ENCODE data around the gene GPR4. TPM values are rescaled to one million over a fixed set of nuclear protein-coding genes. Genes with fewer than 3 reads are reported as not detected.

Gene GPR4
- total and polyA plus RNA-seq, 2 of the 4 experiments (the other 2 are of a cell fraction) = 0.02 TPM; not detected in 1

DNA sequence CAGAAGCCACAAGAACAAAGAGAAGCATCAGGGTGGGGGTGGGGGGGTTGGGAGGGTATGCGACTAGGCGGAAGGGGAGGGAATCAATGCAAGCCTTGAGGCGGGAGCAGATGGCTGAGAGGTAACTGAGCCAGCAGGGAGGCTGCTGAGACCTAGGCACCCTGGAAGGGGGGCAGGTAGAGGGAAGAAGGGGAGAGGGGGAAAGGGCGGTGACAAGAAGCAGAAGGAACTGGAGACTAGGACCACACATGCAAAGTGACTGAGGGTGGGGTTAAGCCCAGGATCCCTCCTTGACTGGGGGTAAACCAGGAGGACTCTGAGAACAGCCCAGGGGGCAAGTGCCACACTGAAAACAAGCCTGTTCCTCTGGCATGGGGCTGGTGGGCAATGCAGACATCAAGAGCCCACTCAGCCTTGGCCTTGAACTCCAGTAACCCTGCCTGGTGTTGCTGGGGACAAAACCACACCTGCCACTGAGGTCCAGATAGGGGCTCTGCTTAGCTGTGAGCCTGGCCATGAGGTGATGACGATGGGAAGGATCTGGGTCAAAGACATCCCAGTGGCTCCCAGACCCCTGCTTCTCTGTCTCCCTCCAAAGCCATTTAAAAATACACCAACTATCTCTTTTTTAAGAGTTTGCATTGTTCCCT, 37.8 kb downstream of the GPR4 start:
- 43% methylated on average over 5 of the region's 5 CpGs; no CpG with 5 or more reads in 1 of the 2 experiments for WGBS, 2 experiments (ENCODE audit: extremely low coverage in 2 of 2, insufficient read length in 1 of 2)

More for the DNA sequence above, 37.8 kb downstream of the GPR4 start:
- DNase-seq (no peak), ATAC-seq (ENCODE audit: low read depth) (no peak)
- H3K4me3 ChIP-seq (ENCODE audit: insufficient read depth, low read depth, low read length) = no peak overlapping the region
- POLR2A ChIA-PET (ENCODE audit: unreplicated experiment) = no interaction called here
- no peaks in the 10 kb centered on the region for H3K27me3 ChIP-seq (ENCODE audit: control insufficient read depth, insufficient read depth, low read length)
- peaks cover 16 to 34% of the 10 kb centered on the region in 2 experiments; a peak in 3 of 4 replicates for H3K79me1 ChIP-seq (ENCODE audit: low read depth in 1 of 2, low read length in 2 of 2)
- H3K56ac ChIP-seq (ENCODE audit: extremely low read depth, insufficient read depth, low read length) = no peak overlapping the region
- peak overlapping the region; percentile 50 for H2AK9ac ChIP-seq (replicated peaks; ENCODE audit: low read depth, low read length, poor library complexity)
- H2AK5ac ChIP-seq (ENCODE audit: low read depth, low read length) = no peak overlapping the region
- H2BK15ac ChIP-seq (ENCODE audit: low read depth, low read length) = no peak overlapping the region
- dilution Hi-C loops (cut with HindIII; ENCODE audit: low sequenced_read_pairs, unreplicated experiment) = no loop called here
- no peak overlapping the region for H2BK20ac ChIP-seq (ENCODE audit: low read depth, low read length)
- H3K23ac ChIP-seq (ENCODE audit: low read depth, low read length) = no peak overlapping the region
- H2BK5ac ChIP-seq (ENCODE audit: low read depth, low read length, poor library complexity, severe bottlenecking) = no peak overlapping the region
- no peak overlapping the region for H3K14ac ChIP-seq (replicated peaks; ENCODE audit: low read depth, low read length)
- no peaks in the 10 kb centered on the region; the same call in 1 of the 2 replicates for H4K20me1 ChIP-seq (ENCODE audit: insufficient read depth, low read length)
- H4K91ac ChIP-seq (ENCODE audit: insufficient read depth, low read depth, low read length) = no peak overlapping the region
- no peaks in the 10 kb centered on the region for H3K9me3 ChIP-seq (ENCODE audit: control insufficient read depth, insufficient read depth, low read length)
- H3K4ac ChIP-seq (ENCODE audit: low read depth, low read length) = no peak overlapping the region
- in situ Hi-C loops (cut with MboI; ENCODE audit: low sequenced_read_pairs) = no loop called here
- H4K8ac ChIP-seq (ENCODE audit: low read depth in 2 of 2, low read length in 2 of 2) = no peak overlapping the region
- peaks cover 6% of the 10 kb centered on the region; the same call in 1 of the 2 replicates for H3K9me1 ChIP-seq (ENCODE audit: insufficient read depth, low read length)
- CTCF ChIA-PET = no interaction called here
- no peak overlapping the region for H3K27ac ChIP-seq (ENCODE audit: insufficient read depth, low read length)
- intact Hi-C loops (cut with micrococcal nuclease) = no loop called here
- no peak overlapping the region for H2AFZ ChIP-seq (replicated peaks; ENCODE audit: low read length, poor library complexity)
- BruUV-seq (replicated peaks) = no TSS peak
- no peak overlapping the region for H4K5ac ChIP-seq (ENCODE audit: low read depth, low read length)
- H3K9ac ChIP-seq (ENCODE audit: low read depth, low read length) = no peak overlapping the region
- no peak overlapping the region for H3K18ac ChIP-seq (ENCODE audit: low read depth, low read length)
- H3K4me2 ChIP-seq (ENCODE audit: low read depth, low read length) = no peak overlapping the region
- peaks cover 6% of the 10 kb centered on the region; the same call in 1 of the 2 replicates for H3K4me1 ChIP-seq (ENCODE audit: control insufficient read depth, insufficient read depth, low read length)
- no peak overlapping the region for H2BK120ac ChIP-seq (ENCODE audit: low read depth, low read length)
- TF ChIP-seq RCOR1 (IDR thresholded peaks at IDR 0.05; ENCODE audit: insufficient replicate concordance, low read length) (no peak), MAFK (IDR thresholded peaks at IDR 0.05; ENCODE audit: low read depth, low read length) (no peak), FOS (IDR thresholded peaks at IDR 0.05; ENCODE audit: low read depth, low read length) (no peak), RAD21 (IDR thresholded peaks at IDR 0.05; ENCODE audit: low read length) (no peak), NFE2L2 (IDR thresholded peaks at IDR 0.05; ENCODE audit: low read depth, low read length) (no peak), RFX5 (IDR thresholded peaks at IDR 0.05; ENCODE audit: low read depth, low read length) (no peak), SMC3 (IDR thresholded peaks at IDR 0.05; ENCODE audit: low read depth, low read length) (no peak), CEBPB (IDR thresholded peaks at IDR 0.05; ENCODE audit: low read depth, low read length) (no peak), POLR2A (IDR thresholded peaks at IDR 0.05; ENCODE audit: low read depth, low read length) (no peak), BHLHE40 (IDR thresholded peaks at IDR 0.05; ENCODE audit: low read depth, low read length) (no peak), CHD1 (IDR thresholded peaks at IDR 0.05; ENCODE audit: low read depth, low read length) (no peak), MAZ (IDR thresholded peaks at IDR 0.05; ENCODE audit: borderline replicate concordance, low read depth, low read length) (no peak), MXI1 (IDR thresholded peaks at IDR 0.05; ENCODE audit: borderline replicate concordance, low read depth, low read length) (no peak)
- TF ChIP-seq, protein P1, sequence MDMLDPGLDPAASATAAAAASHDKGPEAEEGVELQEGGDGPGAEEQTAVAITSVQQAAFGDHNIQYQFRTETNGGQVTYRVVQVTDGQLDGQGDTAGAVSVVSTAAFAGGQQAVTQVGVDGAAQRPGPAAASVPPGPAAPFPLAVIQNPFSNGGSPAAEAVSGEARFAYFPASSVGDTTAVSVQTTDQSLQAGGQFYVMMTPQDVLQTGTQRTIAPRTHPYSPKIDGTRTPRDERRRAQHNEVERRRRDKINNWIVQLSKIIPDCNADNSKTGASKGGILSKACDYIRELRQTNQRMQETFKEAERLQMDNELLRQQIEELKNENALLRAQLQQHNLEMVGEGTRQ (IDR thresholded peaks at IDR 0.05; ENCODE audit: low read depth, low read length) = no peak
- TF ChIP-seq, protein P2, sequence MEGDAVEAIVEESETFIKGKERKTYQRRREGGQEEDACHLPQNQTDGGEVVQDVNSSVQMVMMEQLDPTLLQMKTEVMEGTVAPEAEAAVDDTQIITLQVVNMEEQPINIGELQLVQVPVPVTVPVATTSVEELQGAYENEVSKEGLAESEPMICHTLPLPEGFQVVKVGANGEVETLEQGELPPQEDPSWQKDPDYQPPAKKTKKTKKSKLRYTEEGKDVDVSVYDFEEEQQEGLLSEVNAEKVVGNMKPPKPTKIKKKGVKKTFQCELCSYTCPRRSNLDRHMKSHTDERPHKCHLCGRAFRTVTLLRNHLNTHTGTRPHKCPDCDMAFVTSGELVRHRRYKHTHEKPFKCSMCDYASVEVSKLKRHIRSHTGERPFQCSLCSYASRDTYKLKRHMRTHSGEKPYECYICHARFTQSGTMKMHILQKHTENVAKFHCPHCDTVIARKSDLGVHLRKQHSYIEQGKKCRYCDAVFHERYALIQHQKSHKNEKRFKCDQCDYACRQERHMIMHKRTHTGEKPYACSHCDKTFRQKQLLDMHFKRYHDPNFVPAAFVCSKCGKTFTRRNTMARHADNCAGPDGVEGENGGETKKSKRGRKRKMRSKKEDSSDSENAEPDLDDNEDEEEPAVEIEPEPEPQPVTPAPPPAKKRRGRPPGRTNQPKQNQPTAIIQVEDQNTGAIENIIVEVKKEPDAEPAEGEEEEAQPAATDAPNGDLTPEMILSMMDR (conservative IDR thresholded peaks at IDR 0.05; ENCODE audit: low read depth, low read length) = no peak
- TF ChIP-seq, protein P3, sequence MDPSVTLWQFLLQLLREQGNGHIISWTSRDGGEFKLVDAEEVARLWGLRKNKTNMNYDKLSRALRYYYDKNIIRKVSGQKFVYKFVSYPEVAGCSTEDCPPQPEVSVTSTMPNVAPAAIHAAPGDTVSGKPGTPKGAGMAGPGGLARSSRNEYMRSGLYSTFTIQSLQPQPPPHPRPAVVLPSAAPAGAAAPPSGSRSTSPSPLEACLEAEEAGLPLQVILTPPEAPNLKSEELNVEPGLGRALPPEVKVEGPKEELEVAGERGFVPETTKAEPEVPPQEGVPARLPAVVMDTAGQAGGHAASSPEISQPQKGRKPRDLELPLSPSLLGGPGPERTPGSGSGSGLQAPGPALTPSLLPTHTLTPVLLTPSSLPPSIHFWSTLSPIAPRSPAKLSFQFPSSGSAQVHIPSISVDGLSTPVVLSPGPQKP (IDR thresholded peaks at IDR 0.05; ENCODE audit: borderline replicate concordance, low read depth, low read length) = no peak
- H3K36me3 ChIP-seq (ENCODE audit: control insufficient read depth, insufficient read depth, low read length) = no peaks in the 10 kb centered on the region
